ENCODE data around the gene SYT17.
A peak's percentile ranks its signal among the peaks of the same experiment; 100 is the strongest.

Gene SYT17, protein sequence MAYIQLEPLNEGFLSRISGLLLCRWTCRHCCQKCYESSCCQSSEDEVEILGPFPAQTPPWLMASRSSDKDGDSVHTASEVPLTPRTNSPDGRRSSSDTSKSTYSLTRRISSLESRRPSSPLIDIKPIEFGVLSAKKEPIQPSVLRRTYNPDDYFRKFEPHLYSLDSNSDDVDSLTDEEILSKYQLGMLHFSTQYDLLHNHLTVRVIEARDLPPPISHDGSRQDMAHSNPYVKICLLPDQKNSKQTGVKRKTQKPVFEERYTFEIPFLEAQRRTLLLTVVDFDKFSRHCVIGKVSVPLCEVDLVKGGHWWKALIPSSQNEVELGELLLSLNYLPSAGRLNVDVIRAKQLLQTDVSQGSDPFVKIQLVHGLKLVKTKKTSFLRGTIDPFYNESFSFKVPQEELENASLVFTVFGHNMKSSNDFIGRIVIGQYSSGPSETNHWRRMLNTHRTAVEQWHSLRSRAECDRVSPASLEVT

GRCh38 chr16:19167710-19168370 is at the start of gene SYT17:
Gene SYT17 (plus strand): TSS chr16:19168240. CDS start chr16:19168647, 407 bp downstream.
- peak within 1 kb of the TSS; percentile 39 for H3K9ac ChIP-seq (ENCODE audit: low read length)
- no peaks in the 10 kb centered on the region for H3K36me3 ChIP-seq (ENCODE audit: control insufficient read depth, insufficient read depth, low read length, severe bottlenecking)
- H3K4me1 ChIP-seq (ENCODE audit: control insufficient read depth, insufficient read depth, low read length) = peaks cover 3% of the 10 kb centered on the region
- peak; percentile 80 for DNase-seq (ENCODE audit: low read depth)
- no peaks in the 10 kb centered on the region for H3K9me3 ChIP-seq (ENCODE audit: control insufficient read depth, low read length)
- peaks cover 27% of the 10 kb centered on the region for H3K27me3 ChIP-seq (replicated peaks; ENCODE audit: control insufficient read depth, insufficient read depth, low read length)
- peak within 1 kb of the TSS; percentile 69 for H3K4me3 ChIP-seq (ENCODE audit: low read length)

GRCh38 chr16:19118938-19119431 is 49.1 kb upstream of the SYT17 start:
- peaks cover 16% of the 10 kb centered on the region for H3K36me3 ChIP-seq (ENCODE audit: control insufficient read depth, insufficient read depth, low read length, severe bottlenecking)
- H3K9me3 ChIP-seq (ENCODE audit: control insufficient read depth, low read length) = no peaks in the 10 kb centered on the region
- no peaks in the 10 kb centered on the region for H3K27me3 ChIP-seq (replicated peaks; ENCODE audit: control insufficient read depth, insufficient read depth, low read length)
- peak overlapping the region; percentile 90 for H3K9ac ChIP-seq (ENCODE audit: low read length)
- peaks cover 63% of the 10 kb centered on the region for H3K4me1 ChIP-seq (ENCODE audit: control insufficient read depth, insufficient read depth, low read length)
- DNase-seq (ENCODE audit: low read depth) = peak; percentile 95
- peak overlapping the region; percentile 82 for H3K4me3 ChIP-seq (ENCODE audit: low read length)

DNA sequence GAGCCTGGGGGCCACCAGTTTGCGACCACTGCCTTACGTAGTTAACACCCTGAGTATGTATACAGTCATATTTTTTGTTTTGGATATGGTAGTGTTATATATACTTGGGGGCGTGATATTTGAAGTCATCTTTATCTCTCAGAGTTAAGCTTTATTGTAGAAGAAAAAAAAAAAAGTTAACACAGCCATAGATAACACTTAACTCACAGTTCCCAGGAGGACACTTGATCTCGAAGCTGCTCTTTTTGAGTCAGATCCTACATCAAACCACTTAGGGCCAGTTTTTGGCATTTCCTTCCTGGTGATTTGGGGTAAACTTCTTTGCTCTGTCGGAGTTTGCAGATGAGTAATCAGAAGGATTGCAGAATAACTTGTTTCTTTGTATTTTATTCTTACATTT is 48.5 kb upstream of the SYT17 start:
- H3K9me3 ChIP-seq (ENCODE audit: control insufficient read depth, low read length) = no peaks in the 10 kb centered on the region
- peak; percentile 74 for DNase-seq (ENCODE audit: low read depth)
- H3K36me3 ChIP-seq (ENCODE audit: control insufficient read depth, insufficient read depth, low read length, severe bottlenecking) = peaks cover 16% of the 10 kb centered on the region
- peaks cover 63% of the 10 kb centered on the region for H3K4me1 ChIP-seq (ENCODE audit: control insufficient read depth, insufficient read depth, low read length)
- H3K27me3 ChIP-seq (replicated peaks; ENCODE audit: control insufficient read depth, insufficient read depth, low read length) = no peaks in the 10 kb centered on the region
- H3K4me3 ChIP-seq (ENCODE audit: low read length) = peak overlapping the region; percentile 82
- H3K9ac ChIP-seq (ENCODE audit: low read length) = peak overlapping the region; percentile 90

DNA sequence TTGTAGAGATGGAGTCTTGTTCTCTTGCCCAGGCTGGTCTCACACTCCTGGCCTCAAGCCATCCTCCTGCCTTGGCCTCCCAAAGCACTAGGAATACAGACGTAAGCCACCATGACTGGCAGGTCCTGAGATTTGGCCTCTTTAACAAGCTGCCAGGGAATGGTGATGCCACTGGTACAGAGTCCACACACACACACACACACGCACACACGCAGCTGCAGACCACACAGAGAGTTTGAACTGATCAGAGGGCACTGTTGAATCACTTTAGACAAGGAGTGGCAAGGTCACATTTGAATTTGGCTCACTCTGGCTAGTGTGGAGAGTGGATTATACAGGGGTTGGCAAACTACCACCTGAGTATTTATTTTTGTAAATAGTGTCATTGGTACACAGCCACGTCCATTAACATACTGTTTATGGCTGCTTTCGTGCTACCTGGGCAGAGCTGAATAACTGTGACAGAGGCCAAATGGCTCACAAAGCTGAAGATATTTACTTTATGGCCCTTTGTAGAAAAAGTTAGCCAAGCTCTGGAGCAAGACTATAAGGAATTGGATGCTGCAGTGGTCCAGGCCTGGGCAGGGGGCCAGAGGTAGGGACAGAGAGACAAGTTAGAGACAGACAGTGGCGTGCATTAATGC is 44.4 kb upstream of the SYT17 start:
- H3K27me3 ChIP-seq (replicated peaks; ENCODE audit: control insufficient read depth, insufficient read depth, low read length) = no peaks in the 10 kb centered on the region
- no peak overlapping the region for H3K9ac ChIP-seq (ENCODE audit: low read length)
- H3K36me3 ChIP-seq (ENCODE audit: control insufficient read depth, insufficient read depth, low read length, severe bottlenecking) = peaks cover 5% of the 10 kb centered on the region
- no peak overlapping the region for H3K4me3 ChIP-seq (ENCODE audit: low read length)
- DNase-seq (ENCODE audit: low read depth) = no peak
- peaks cover 2% of the 10 kb centered on the region for H3K9me3 ChIP-seq (ENCODE audit: control insufficient read depth, low read length)
- peaks cover 29% of the 10 kb centered on the region for H3K4me1 ChIP-seq (ENCODE audit: control insufficient read depth, insufficient read depth, low read length)

DNA sequence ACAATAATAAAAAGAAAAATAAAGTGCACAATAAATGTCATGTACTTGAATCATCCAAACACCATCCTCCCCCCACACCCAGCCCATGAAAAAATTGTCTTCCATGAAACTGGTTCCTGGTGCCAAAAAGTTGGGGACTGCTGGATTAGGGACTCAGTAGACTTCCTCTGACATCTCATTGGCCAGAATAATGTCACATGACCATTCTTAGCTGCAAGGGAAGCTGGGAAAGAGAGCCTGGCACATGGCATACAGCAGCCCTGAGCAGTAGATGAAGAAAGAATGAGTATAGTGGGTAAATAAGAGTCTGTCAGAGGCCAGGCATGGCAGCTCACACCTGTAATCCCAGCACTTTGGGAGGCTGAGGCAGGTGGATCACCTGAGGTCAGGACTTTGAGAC is 41.7 kb upstream of the SYT17 start:
- Histone ChIP-seq H3K9ac (ENCODE audit: low read length) (no peak overlapping the region), H3K36me3 (ENCODE audit: control insufficient read depth, insufficient read depth, low read length, severe bottlenecking) (no peaks in the 10 kb centered on the region), H3K27me3 (replicated peaks; ENCODE audit: control insufficient read depth, insufficient read depth, low read length) (no peaks in the 10 kb centered on the region), H3K4me3 (ENCODE audit: low read length) (no peak overlapping the region), H3K9me3 (ENCODE audit: control insufficient read depth, low read length) (peaks cover 2% of the 10 kb centered on the region), H3K4me1 (ENCODE audit: control insufficient read depth, insufficient read depth, low read length) (peaks cover 19% of the 10 kb centered on the region)
- no peak for DNase-seq (ENCODE audit: low read depth)

GRCh38 chr16:19127205-19127604 is 40.8 kb upstream of the SYT17 start:
- no peak for DNase-seq (ENCODE audit: low read depth)
- Histone ChIP-seq H3K9me3 (ENCODE audit: control insufficient read depth, low read length) (peaks cover 2% of the 10 kb centered on the region), H3K4me3 (ENCODE audit: low read length) (no peak overlapping the region), H3K4me1 (ENCODE audit: control insufficient read depth, insufficient read depth, low read length) (peaks cover 19% of the 10 kb centered on the region), H3K27me3 (replicated peaks; ENCODE audit: control insufficient read depth, insufficient read depth, low read length) (no peaks in the 10 kb centered on the region), H3K36me3 (ENCODE audit: control insufficient read depth, insufficient read depth, low read length, severe bottlenecking) (no peaks in the 10 kb centered on the region), H3K9ac (ENCODE audit: low read length) (no peak overlapping the region)

- Histone ChIP-seq H3K27me3 (replicated peaks; ENCODE audit: control insufficient read depth, insufficient read depth, low read length) (no peaks in the 10 kb centered on the region), H3K36me3 (ENCODE audit: control insufficient read depth, insufficient read depth, low read length, severe bottlenecking) (no peaks in the 10 kb centered on the region), H3K4me1 (ENCODE audit: control insufficient read depth, insufficient read depth, low read length) (peaks cover 19% of the 10 kb centered on the region), H3K9ac (ENCODE audit: low read length) (no peak overlapping the region), H3K9me3 (ENCODE audit: control insufficient read depth, low read length) (peaks cover 2% of the 10 kb centered on the region), H3K4me3 (ENCODE audit: low read length) (no peak overlapping the region)
- no peak for DNase-seq (ENCODE audit: low read depth)
Measured at GRCh38 chr16:19127674-19128131, 40.3 kb upstream of the SYT17 start.

GRCh38 chr16:19128454-19129200 is 39.4 kb upstream of the SYT17 start:
- Histone ChIP-seq H3K27me3 (replicated peaks; ENCODE audit: control insufficient read depth, insufficient read depth, low read length) (no peaks in the 10 kb centered on the region), H3K9ac (ENCODE audit: low read length) (no peak overlapping the region), H3K9me3 (ENCODE audit: control insufficient read depth, low read length) (peaks cover 2% of the 10 kb centered on the region), H3K36me3 (ENCODE audit: control insufficient read depth, insufficient read depth, low read length, severe bottlenecking) (no peaks in the 10 kb centered on the region), H3K4me1 (ENCODE audit: control insufficient read depth, insufficient read depth, low read length) (peaks cover 19% of the 10 kb centered on the region), H3K4me3 (ENCODE audit: low read length) (no peak overlapping the region)
- no peak for DNase-seq (ENCODE audit: low read depth)

GRCh38 chr16:19130385-19130784 is 37.7 kb upstream of the SYT17 start:
- no peak for DNase-seq (ENCODE audit: low read depth)
- Histone ChIP-seq H3K4me1 (ENCODE audit: control insufficient read depth, insufficient read depth, low read length) (peaks cover 19% of the 10 kb centered on the region), H3K36me3 (ENCODE audit: control insufficient read depth, insufficient read depth, low read length, severe bottlenecking) (no peaks in the 10 kb centered on the region), H3K9ac (ENCODE audit: low read length) (no peak overlapping the region), H3K27me3 (replicated peaks; ENCODE audit: control insufficient read depth, insufficient read depth, low read length) (no peaks in the 10 kb centered on the region), H3K9me3 (ENCODE audit: control insufficient read depth, low read length) (peaks cover 2% of the 10 kb centered on the region), H3K4me3 (ENCODE audit: low read length) (no peak overlapping the region)

- Histone ChIP-seq H3K27me3 (replicated peaks; ENCODE audit: control insufficient read depth, insufficient read depth, low read length) (no peaks in the 10 kb centered on the region), H3K36me3 (ENCODE audit: control insufficient read depth, insufficient read depth, low read length, severe bottlenecking) (no peaks in the 10 kb centered on the region), H3K4me3 (ENCODE audit: low read length) (peak overlapping the region; percentile 41), H3K4me1 (ENCODE audit: control insufficient read depth, insufficient read depth, low read length) (peaks cover 26% of the 10 kb centered on the region), H3K9me3 (ENCODE audit: control insufficient read depth, low read length) (peaks cover 2% of the 10 kb centered on the region), H3K9ac (ENCODE audit: low read length) (peak overlapping the region; percentile 44)
- DNase-seq (ENCODE audit: low read depth) = peak; percentile 42
Measured at GRCh38 chr16:19130852-19131824, 36.9 kb upstream of the SYT17 start.
